NB4 (cell line): ENCODE results near the gene SMIM44.

Source experiments
- CTCF ChIP-seq: IDR thresholded peaks from one replicate; pipeline ENCODE4 v1.5.1; 2012; ENCODE audit warnings: low read depth, low read length
- POLR2A ChIP-seq: IDR thresholded peaks from 2 replicates; pipeline ENCODE4 v1.6.1; 2011; ENCODE audit warnings: mild to moderate bottlenecking; ENCODE audit not compliant: insufficient read length; ENCODE audit errors: extremely low read depth

- TF ChIP-seq POLR2A (no peak), CTCF (no peak)
Measured at GRCh38 chr19:3501780-3502179, 18.5 kb upstream of the SMIM44 start.
